Myocyte (in vitro differentiated cells): ENCODE measurements around the gene ANO9. TPM values are rescaled to one million over a fixed set of nuclear protein-coding genes. Genes with fewer than 3 reads are reported as not detected.
"Not testable (repeated sequence)": the region's sequence is repeated elsewhere in the genome, so short reads cannot be mapped to it uniquely, and the experiment has no call there.

Experiments used
- DNase-seq: peaks from one replicate; pipeline ENCODE4 v3.0.0-alpha.2; 2012; ENCODE audit warnings: low read depth
- total RNA-seq: library from RNA; depleted of rRNA; stranded (reverse); fragments of >200 nt; gene quantifications from 2 replicates; pipeline ENCODE4 v1.2.3, GENCODE V29; 2014

ANO9 gene
- total RNA-seq, 1 donor from 2014 or later: 0.94 TPM

DNA sequence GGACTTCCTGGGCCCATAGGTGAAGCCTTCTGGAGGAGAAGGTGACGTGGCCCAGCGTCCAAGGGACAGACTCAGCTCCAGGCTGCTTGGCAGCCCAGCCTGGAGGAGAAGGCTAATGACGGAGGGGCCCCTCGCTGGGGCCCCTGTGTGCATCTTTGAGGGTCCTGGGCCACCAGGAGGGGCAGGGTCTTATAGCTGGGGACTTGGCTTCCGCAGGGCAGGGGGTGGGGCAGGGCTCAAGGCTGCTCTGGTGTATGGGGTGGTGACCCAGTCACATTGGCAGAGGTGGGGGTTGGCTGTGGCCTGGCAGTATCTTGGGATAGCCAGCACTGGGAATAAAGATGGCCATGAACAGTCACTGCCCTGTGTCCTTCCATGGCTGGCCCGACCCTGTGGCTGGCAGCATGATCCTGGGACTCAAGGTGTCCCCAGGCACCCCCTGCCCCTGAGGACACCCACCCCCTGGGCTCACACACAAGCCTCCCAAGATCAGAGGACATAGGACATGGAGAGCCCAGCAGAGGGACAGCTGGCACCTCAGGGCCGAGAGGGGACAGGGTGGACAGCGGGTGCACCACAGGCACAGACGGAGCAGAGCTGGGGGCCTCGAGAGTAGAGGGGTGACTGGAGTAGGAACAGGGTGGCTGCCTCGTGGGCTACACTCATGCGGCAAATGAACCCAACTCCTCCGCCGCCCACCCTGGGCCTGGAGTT, 37.1 kb downstream of the ANO9 start:
- no peak for DNase-seq

- DNase-seq: no peak
Observed at GRCh38 chr11:403761-404431, 37.9 kb downstream of the ANO9 start.

- no peak for DNase-seq
Observed at GRCh38 chr11:403021-403760, 38.6 kb downstream of the ANO9 start.

- not testable (repeated sequence) for DNase-seq
Observed at GRCh38 chr11:401196-401595, 40.6 kb downstream of the ANO9 start.

GRCh38 chr11:400241-400689, 41.5 kb downstream of the ANO9 start:
- DNase-seq: no peak

DNA sequence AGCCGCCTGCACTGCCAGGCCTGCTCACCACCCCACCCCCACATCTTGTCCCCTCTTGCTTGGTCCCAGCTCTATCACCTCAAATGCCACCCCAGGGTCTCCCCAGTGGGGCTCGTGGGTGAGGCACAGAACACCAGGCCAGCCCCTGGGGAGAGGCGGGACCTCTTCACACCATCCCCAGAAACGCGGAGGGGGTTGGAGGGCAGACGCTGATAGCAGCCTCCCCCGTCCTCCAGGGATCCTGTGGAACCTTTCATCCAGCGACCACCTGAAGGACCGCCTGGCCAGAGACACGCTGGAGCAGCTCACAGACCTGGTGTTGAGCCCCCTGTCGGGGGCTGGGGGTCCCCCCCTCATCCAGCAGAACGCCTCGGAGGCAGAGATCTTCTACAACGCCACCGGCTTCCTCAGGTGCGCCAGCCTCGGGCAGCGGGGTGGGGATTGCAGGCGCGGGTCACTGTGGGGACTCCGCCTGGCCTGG, 42.0 kb downstream of the ANO9 start:
- DNase-seq: no peak

GRCh38 chr11:398826-399225, 43.0 kb downstream of the ANO9 start:
- no peak for DNase-seq

DNA sequence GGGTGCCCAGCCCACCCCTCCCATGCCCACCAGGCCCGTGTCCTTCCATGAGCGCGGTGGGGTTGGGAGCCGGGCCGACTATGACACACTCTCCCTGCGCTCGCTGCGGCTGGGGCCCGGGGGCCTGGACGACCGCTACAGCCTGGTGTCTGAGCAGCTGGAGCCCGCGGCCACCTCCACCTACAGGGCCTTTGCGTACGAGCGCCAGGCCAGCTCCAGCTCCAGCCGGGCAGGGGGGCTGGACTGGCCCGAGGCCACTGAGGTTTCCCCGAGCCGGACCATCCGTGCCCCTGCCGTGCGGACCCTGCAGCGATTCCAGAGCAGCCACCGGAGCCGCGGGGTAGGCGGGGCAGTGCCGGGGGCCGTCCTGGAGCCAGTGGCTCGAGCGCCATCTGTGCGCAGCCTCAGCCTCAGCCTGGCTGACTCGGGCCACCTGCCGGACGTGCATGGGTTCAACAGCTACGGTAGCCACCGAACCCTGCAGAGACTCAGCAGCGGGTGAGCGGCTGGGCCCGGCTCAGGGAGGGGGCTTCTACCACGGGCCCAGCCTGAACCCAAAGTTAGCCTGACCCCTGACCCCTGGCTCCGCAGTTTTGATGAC, 44.8 kb downstream of the ANO9 start:
- DNase-seq: peak; percentile 76

- peak; percentile 60 for DNase-seq
Observed at GRCh38 chr11:396511-396947, 45.3 kb downstream of the ANO9 start.

DNA sequence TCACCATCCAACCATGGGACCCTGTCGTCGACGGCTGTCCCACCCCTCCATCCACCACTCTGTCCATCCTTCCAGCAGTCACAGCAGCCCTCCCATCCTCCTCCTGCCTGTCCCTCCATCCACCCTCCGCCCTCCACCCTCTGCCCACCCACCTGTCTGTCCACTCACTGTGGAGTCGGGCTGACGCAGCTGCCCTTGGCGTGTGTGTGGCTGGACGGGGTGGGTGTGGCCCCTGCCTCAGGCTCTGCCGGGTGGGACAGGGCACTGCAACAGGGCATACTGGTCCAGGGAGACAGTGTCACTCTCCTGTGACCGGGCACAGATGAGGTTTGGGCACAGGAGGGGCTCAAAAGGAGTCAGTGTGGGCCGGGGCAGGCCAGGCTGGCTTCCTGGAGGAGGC, 45.9 kb downstream of the ANO9 start:
- peak; percentile 40 for DNase-seq

DNA sequence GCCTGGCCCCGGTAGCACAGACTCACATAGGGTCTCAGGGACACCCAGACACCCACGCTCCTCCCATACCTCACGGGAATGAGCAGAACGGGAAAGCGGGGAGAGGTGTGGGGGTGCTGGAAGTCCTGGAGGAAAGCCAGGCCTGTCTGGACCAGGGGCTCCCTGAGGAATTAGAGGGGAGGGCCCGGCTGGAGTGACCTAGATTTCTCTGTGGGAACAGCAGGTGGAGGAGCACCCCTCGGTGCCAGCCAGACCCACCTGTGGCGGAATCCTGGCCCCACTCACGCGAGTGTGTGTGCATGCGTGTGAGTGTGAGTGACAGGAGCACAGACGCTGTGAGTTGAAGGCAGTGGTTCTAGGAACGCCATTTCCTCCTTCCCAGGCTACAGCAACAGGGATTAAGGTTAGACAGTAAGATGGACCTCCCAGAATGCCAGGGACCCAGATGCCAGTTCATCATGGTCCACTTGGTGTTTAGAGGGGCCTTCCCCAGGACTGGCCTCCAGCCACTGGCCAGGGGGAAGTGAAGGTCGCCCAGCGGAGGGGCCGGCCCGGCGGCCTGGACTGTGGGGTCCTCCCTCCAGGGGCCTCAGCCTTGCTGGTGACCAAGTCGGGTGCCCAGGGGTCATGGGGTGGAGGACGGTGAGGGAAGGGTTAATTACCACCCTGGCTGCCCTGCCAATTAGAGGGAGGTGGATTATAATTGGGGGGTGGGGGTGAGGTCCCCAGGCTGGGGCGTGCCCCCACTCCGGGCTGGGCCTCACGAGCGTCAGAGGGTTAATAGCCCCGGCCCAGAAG, 46.8 kb downstream of the ANO9 start:
- no peak for DNase-seq

- DNase-seq: peak; percentile 60
Observed at GRCh38 chr11:394034-394857, 47.6 kb downstream of the ANO9 start, which contains the start of gene PKP3. Gene PKP3, plus strand, starts transcription at chr11:394209. Its CDS starts 84 bp downstream, at chr11:394293.

DNA sequence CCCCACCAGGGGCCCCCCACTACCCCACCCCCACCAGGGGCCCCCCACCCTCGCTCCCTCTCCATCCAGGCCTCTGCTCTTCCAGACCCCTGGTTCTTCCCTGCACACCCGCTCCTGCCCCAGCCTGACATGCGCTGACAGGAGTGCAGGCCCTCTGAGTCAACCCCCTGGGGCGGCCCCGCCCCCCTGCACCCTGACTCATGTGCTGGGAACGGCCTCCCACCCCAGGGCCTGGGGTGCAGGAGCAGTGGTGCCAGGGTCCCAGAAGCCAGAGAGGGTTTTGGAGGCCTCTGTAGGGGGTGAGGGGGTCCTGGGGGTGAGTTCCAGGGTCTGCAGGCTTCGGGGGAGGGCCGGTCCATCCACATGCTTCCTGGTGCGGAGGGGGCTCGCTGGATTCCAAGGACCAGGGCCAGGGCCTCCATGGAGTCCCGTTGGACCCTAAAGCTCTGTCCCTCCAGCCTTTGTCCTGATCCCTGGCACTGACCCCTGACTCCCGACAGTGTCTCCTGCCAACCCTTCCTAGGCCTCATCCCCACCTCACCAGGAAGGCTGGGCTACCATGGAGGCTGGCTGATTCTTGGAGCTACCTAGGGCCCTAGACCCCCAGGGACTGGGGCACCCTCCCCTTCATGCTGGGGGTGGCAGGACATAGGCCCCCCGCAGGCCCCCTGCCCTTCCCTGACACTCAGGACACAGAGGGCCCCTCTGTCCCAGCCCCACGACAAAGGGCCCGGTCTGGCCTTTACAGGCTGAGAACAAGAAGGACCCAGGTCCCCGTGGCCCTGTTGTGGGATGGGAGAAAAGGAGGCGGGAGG, 48.4 kb downstream of the ANO9 start:
- DNase-seq: peak; percentile 71

GRCh38 chr11:392102-392777, 49.6 kb downstream of the ANO9 start:
- DNase-seq: no peak

- DNase-seq: no peak
Observed at GRCh38 chr11:391117-392017, 50.4 kb downstream of the ANO9 start.

DNA sequence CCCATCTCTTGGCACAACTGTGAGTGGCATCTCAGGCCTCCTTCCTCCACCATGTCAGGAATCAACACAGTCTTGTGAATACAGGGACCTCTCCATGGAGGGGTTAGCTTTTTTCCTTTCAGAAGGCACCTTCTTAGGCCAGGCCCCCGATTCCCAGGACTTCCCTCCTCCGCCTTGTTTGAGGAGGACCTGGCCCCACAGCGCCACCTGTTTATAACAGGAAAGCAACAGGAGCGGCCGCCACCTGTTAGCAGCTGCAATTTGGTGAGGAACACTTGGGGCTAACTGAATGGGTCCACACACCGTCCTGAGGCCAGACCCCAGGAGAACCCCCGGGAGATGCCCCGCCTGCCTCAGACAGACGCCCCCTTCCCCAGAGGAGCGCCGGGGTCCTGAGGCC, 51.6 kb downstream of the ANO9 start:
- DNase-seq: no peak

DNA sequence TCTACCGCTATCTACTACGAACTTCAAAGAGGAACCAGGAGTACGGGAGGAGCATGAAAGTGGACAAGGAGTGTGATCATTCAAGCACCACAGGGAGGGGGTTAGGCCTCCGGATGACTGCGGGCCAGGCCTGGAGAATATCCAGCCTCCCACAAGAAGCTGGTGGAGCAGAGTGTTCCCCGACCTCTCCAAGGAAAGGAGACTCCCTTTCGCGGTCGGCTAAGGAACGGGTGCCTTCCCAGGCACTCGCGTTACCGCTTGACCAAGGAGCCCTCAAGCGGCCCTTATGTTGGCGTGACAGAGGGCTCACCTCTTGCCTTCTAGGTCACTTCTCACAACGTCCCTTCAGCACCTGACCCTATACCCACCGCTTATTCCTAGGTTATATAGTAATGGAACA, 52.4 kb downstream of the ANO9 start:
- not testable (repeated sequence) for DNase-seq
